ENCODE results near the gene CABYR. TPM values are rescaled to one million over a fixed set of nuclear protein-coding genes. Genes with fewer than 3 reads are reported as not detected.
A peak's percentile ranks its signal among the peaks of the same experiment; 100 is the strongest.

The CABYR gene
- total RNA-seq, 2 experiments from 2014 or later = 1.3 to 2.1 TPM

DNA sequence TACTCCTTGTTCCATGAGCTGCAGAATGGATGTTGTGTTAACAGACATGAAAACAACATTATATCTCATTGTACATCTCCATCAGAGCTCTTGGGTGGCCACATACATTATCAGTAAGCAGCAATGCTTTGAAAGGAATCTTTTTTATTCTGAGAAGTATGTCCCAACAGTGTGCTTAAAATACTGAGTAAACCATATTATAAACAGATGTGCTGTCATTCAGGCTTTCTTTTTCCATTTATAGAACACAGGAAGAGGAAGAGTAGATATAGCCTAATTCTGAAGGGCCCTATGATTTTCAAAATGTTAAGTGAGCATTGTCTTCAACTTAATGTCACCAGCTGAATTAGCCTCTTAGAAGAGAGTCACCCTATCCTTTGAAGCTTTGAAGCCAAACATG lies 44.3 kb upstream of the CABYR start:
- TF ChIP-seq, protein P1, sequence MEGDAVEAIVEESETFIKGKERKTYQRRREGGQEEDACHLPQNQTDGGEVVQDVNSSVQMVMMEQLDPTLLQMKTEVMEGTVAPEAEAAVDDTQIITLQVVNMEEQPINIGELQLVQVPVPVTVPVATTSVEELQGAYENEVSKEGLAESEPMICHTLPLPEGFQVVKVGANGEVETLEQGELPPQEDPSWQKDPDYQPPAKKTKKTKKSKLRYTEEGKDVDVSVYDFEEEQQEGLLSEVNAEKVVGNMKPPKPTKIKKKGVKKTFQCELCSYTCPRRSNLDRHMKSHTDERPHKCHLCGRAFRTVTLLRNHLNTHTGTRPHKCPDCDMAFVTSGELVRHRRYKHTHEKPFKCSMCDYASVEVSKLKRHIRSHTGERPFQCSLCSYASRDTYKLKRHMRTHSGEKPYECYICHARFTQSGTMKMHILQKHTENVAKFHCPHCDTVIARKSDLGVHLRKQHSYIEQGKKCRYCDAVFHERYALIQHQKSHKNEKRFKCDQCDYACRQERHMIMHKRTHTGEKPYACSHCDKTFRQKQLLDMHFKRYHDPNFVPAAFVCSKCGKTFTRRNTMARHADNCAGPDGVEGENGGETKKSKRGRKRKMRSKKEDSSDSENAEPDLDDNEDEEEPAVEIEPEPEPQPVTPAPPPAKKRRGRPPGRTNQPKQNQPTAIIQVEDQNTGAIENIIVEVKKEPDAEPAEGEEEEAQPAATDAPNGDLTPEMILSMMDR (IDR thresholded peaks at IDR 0.05) = no peak
- intact Hi-C loops (cut with micrococcal nuclease) = no loop called here
- DNase-seq (no peak), ATAC-seq (no peak)
- Mint-ChIP-seq H3K36me3 (ENCODE audit: low read depth) (peaks cover 47% of the 10 kb centered on the region), H3K4me3 (no peak overlapping the region), H3K9me3 (peaks cover 5% of the 10 kb centered on the region), H3K27me3 (no peaks in the 10 kb centered on the region), H3K27ac (peak overlapping the region; percentile 37), H3K4me1 (ENCODE audit: low read depth) (peaks cover 20% of the 10 kb centered on the region)
- CTCF ChIA-PET = interaction anchor here (1.3 kb wide), 1 partner anchor 14 kb away, joined by 5 read pairs; no protein-coding TSS in a partner anchor
- POLR2A ChIA-PET = no interaction called here

DNA sequence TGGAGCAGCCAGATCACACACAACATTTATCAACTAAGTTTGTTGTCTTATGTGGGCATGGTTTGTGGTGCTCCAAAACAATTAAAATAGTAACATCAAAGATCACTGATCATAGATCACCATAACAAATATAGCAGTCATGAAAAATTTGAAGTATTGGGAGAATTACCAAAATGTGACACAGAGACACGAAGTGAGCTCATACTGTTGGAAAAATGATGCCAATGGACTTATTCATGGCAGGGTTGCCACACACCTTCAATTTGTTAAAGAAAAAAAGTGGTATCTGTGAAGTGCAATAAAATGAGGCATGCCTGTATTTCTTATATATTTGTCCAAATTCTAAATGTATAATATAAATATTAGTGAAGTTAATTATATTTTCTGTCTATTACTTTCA lies 42.9 kb upstream of the CABYR start:
- ChIA-PET CTCF (interaction anchor here (0.7 kb wide), 1 partner anchor 29 kb away, joined by 3 read pairs; no protein-coding TSS in a partner anchor), POLR2A (no interaction called here)
- H3K27me3 Mint-ChIP-seq = no peaks in the 10 kb centered on the region
- H3K4me1 Mint-ChIP-seq (ENCODE audit: low read depth) = peaks cover 20% of the 10 kb centered on the region
- H3K9me3 Mint-ChIP-seq = peaks cover 5% of the 10 kb centered on the region
- intact Hi-C loops (cut with micrococcal nuclease) = no loop called here
- H3K36me3 Mint-ChIP-seq (ENCODE audit: low read depth) = peaks cover 45% of the 10 kb centered on the region
- no peak for ATAC-seq
- no peak for DNase-seq
- H3K27ac Mint-ChIP-seq = no peak overlapping the region
- H3K4me3 Mint-ChIP-seq = no peak overlapping the region
- TF ChIP-seq, protein P1 (IDR thresholded peaks at IDR 0.05) = no peak

DNA sequence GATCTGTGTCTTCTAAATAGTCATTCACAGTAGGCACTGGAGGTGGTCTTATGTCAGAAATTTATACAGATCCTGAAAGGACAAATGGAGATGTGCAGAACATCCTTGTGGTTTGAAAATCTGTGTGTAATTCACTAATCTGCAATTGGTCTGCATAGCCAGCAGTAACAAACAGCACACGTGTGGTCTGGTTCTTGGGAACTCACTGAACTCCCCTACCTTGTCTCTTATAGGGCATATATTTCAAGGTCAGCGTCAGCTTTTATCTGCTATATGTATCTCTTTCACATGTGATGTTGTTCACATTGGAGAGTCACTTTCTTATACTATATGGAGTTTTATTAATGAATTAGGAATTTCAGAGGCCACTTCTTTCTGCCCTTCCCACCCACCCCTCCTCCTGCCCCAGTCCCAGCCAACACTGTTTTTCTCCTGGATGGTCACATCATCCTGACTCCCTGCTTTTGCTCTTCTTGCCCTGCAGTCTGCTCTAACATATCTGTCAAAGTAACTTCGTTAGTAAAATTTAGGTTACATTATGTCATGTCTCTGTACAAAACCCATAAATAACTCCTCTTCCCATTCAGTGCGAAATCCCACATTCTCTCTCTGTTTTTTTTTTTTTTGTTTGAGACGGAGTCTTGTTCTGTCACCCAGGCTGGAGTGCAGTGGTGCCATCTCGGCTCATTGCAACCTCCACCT lies 35.4 kb upstream of the CABYR start:
- H3K27me3 Mint-ChIP-seq = no peaks in the 10 kb centered on the region
- no peak for DNase-seq
- peaks cover 15% of the 10 kb centered on the region for H3K36me3 Mint-ChIP-seq (ENCODE audit: low read depth)
- no peak for ATAC-seq
- no peak overlapping the region for H3K27ac Mint-ChIP-seq
- ChIA-PET POLR2A (no interaction called here), CTCF (no interaction called here)
- no peaks in the 10 kb centered on the region for H3K9me3 Mint-ChIP-seq
- TF ChIP-seq, protein P1 (IDR thresholded peaks at IDR 0.05) = no peak
- no peaks in the 10 kb centered on the region for H3K4me1 Mint-ChIP-seq (ENCODE audit: low read depth)
- no peak overlapping the region for H3K4me3 Mint-ChIP-seq
- intact Hi-C loops (cut with micrococcal nuclease) = no loop called here

DNA sequence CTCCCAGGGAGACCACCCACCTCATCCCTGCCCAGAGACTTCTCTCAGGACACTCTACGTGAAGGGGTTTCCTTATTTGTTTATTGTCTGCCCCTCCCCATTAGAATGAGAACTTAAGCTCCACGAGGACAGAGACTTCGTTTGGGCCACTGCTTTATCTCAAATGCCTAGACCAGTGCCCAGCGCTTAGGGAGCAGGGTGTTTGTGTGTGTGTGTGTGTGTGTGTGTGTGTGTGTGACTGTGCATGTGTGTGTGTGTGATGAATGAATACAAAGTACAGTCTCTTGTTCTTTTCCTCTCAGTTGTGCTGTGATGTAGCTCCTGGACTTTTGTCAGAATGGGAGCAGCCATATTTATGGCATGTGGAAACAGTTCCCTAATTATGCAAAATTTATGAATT lies 34.4 kb upstream of the CABYR start:
- DNase-seq (no peak), ATAC-seq (no peak)
- Mint-ChIP-seq H3K36me3 (ENCODE audit: low read depth) (peaks cover 15% of the 10 kb centered on the region), H3K4me3 (no peak overlapping the region), H3K27me3 (no peaks in the 10 kb centered on the region), H3K9me3 (no peaks in the 10 kb centered on the region), H3K27ac (peak overlapping the region; percentile 33), H3K4me1 (ENCODE audit: low read depth) (no peaks in the 10 kb centered on the region)
- intact Hi-C loops (cut with micrococcal nuclease) = no loop called here
- ChIA-PET CTCF (no interaction called here), POLR2A (interaction anchor here (2.4 kb wide), 1 partner anchor 11 kb away, joined by 8 read pairs; no protein-coding TSS in a partner anchor)
- TF ChIP-seq, protein P1 (IDR thresholded peaks at IDR 0.05) = no peak

DNA sequence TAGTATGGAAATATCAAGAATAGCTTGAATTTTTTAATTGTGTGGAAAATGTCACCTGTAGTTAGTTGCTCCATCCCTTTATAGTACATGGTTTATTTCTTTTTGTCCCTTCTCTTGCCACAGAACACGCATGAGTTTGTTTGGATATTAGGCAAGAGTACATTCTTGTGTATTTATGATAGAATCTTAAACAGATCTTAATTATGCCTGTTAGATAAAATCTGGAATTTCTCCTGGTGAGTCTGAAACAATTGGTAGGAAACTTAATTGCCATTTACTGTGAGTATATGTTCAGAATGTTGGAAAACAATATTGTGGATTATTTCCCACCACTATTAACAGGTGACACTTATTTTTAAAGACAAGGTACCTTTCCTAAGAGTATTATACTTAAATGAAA lies 30.2 kb upstream of the CABYR start:
- ATAC-seq (no peak), DNase-seq (no peak)
- no peaks in the 10 kb centered on the region for H3K27me3 Mint-ChIP-seq
- ChIA-PET POLR2A (no interaction called here), CTCF (interaction anchor here (1.0 kb wide), 1 partner anchor 190 kb away, joined by 3 read pairs; no protein-coding TSS in a partner anchor)
- no peak overlapping the region for H3K27ac Mint-ChIP-seq
- no peaks in the 10 kb centered on the region for H3K9me3 Mint-ChIP-seq
- intact Hi-C loops (cut with micrococcal nuclease) = no loop called here
- H3K4me3 Mint-ChIP-seq = no peak overlapping the region
- TF ChIP-seq, protein P1 (IDR thresholded peaks at IDR 0.05) = no peak
- H3K36me3 Mint-ChIP-seq (ENCODE audit: low read depth) = peaks cover 4% of the 10 kb centered on the region
- H3K4me1 Mint-ChIP-seq (ENCODE audit: low read depth) = peaks cover 12% of the 10 kb centered on the region
